ENCODE measurements around the gene GAN.

Gene GAN

GRCh38 chr16:81314603-81315270 lies at the start of gene GAN:
Gene GAN, plus strand, starts transcription at chr16:81314962. Its CDS starts 152 bp downstream, at chr16:81315114.
- DNase-seq (ENCODE audit: low read depth in 2 of 2) = peak; percentile 92 to 93

- no peak for DNase-seq (ENCODE audit: low read depth in 2 of 2)
Measured at GRCh38 chr16:81265052-81265451, 49.7 kb upstream of the GAN start.

- DNase-seq (ENCODE audit: low read depth in 2 of 2) = no peak
Measured at GRCh38 chr16:81265658-81266451, 48.9 kb upstream of the GAN start.

- DNase-seq (ENCODE audit: low read depth in 2 of 2) = peak in 1 of 2 donors; percentile 5
Measured at GRCh38 chr16:81266680-81267095, 48.1 kb upstream of the GAN start.

GRCh38 chr16:81268509-81268908 lies 46.3 kb upstream of the GAN start:
- DNase-seq (ENCODE audit: low read depth in 2 of 2) = no peak

GRCh38 chr16:81273223-81273950 lies 41.4 kb upstream of the GAN start:
- DNase-seq (ENCODE audit: low read depth in 2 of 2) = no peak

GRCh38 chr16:81275064-81275532 lies 39.7 kb upstream of the GAN start:
- no peak for DNase-seq (ENCODE audit: low read depth in 2 of 2)

- DNase-seq (ENCODE audit: low read depth in 2 of 2) = no peak
Measured at GRCh38 chr16:81275795-81276194, 39.0 kb upstream of the GAN start.

- DNase-seq (ENCODE audit: low read depth in 2 of 2) = no peak
Measured at GRCh38 chr16:81276323-81276722, 38.4 kb upstream of the GAN start.

GRCh38 chr16:81277541-81278080 lies 37.2 kb upstream of the GAN start:
- DNase-seq (ENCODE audit: low read depth in 2 of 2) = no peak

GRCh38 chr16:81278526-81278925 lies 36.2 kb upstream of the GAN start:
- no peak for DNase-seq (ENCODE audit: low read depth in 2 of 2)

GRCh38 chr16:81279392-81279791 lies 35.4 kb upstream of the GAN start:
- no peak for DNase-seq (ENCODE audit: low read depth in 2 of 2)

- no peak for DNase-seq (ENCODE audit: low read depth in 2 of 2)
Measured at GRCh38 chr16:81280393-81280792, 34.4 kb upstream of the GAN start.

GRCh38 chr16:81283044-81283443 lies 31.7 kb upstream of the GAN start:
- DNase-seq (ENCODE audit: low read depth in 2 of 2) = no peak

- DNase-seq (ENCODE audit: low read depth in 2 of 2) = no peak
Measured at GRCh38 chr16:81284995-81285600, 29.7 kb upstream of the GAN start.

- no peak for DNase-seq (ENCODE audit: low read depth in 2 of 2)
Measured at GRCh38 chr16:81286190-81286589, 28.6 kb upstream of the GAN start.

GRCh38 chr16:81291117-81291516 lies 23.6 kb upstream of the GAN start:
- no peak for DNase-seq (ENCODE audit: low read depth in 2 of 2)

- DNase-seq (ENCODE audit: low read depth in 2 of 2) = no peak
Measured at GRCh38 chr16:81292936-81293335, 21.8 kb upstream of the GAN start.

- DNase-seq (ENCODE audit: low read depth in 2 of 2) = no peak
Measured at GRCh38 chr16:81293909-81294802, 20.6 kb upstream of the GAN start.

GRCh38 chr16:81296631-81297030 lies 18.1 kb upstream of the GAN start:
- no peak for DNase-seq (ENCODE audit: low read depth in 2 of 2)

- no peak for DNase-seq (ENCODE audit: low read depth in 2 of 2)
Measured at GRCh38 chr16:81307770-81308169, 7.0 kb upstream of the GAN start.

All from stimulated activated CD8-positive, alpha-beta memory T cell treated with anti-CD3 and anti-CD28 coated beads, Interleukin-2, amount 100 ng/mL, for 48 hours (primary cell).